Femur (tissue), 1 donor: ENCODE data around the gene ACSL5.
A peak's percentile ranks its signal among the peaks of the same experiment; 100 is the strongest.
"Not testable (repeated sequence)": the region's sequence is repeated elsewhere in the genome, so short reads cannot be mapped to it uniquely, and the experiment has no call there.

ENCODE experiments used
- DNase-seq: peaks from one replicate; pipeline ENCODE4 v3.0.0-alpha.2; 2017

The ACSL5 gene

GRCh38 chr10:112352044-112352443 is 21.9 kb upstream of the ACSL5 start:
- DNase-seq, result no peak

- no peak for DNase-seq
Observed at GRCh38 chr10:112353046-112353445, 20.9 kb upstream of the ACSL5 start.

GRCh38 chr10:112356686-112357085 is 17.2 kb upstream of the ACSL5 start:
- no peak for DNase-seq

- DNase-seq, result no peak
Observed at GRCh38 chr10:112359606-112360307, 14.2 kb upstream of the ACSL5 start.

GRCh38 chr10:112360308-112361270 is 13.3 kb upstream of the ACSL5 start:
- DNase-seq, result no peak

GRCh38 chr10:112361951-112362751 is 11.8 kb upstream of the ACSL5 start:
- DNase-seq, result peak; percentile 74

GRCh38 chr10:112362833-112363232 is 11.1 kb upstream of the ACSL5 start:
- DNase-seq, result no peak

- no peak for DNase-seq
Observed at GRCh38 chr10:112363696-112364688, 9.9 kb upstream of the ACSL5 start.

GRCh38 chr10:112365014-112365432 is 8.9 kb upstream of the ACSL5 start:
- DNase-seq, result no peak

GRCh38 chr10:112365451-112365850 is 8.5 kb upstream of the ACSL5 start:
- no peak for DNase-seq

- no peak for DNase-seq
Observed at GRCh38 chr10:112366992-112367391, 6.9 kb upstream of the ACSL5 start.

- DNase-seq, result no peak
Observed at GRCh38 chr10:112367516-112367915, 6.4 kb upstream of the ACSL5 start.

GRCh38 chr10:112369495-112370423 is 4.2 kb upstream of the ACSL5 start:
- no peak for DNase-seq

- DNase-seq, result no peak
Observed at GRCh38 chr10:112370424-112370819, 3.5 kb upstream of the ACSL5 start.

- not testable (repeated sequence) for DNase-seq
Observed at GRCh38 chr10:112371326-112371725, 2.6 kb upstream of the ACSL5 start.

- not testable (repeated sequence) for DNase-seq
Observed at GRCh38 chr10:112372182-112372810, 1.6 kb upstream of the ACSL5 start.

- DNase-seq, result no peak
Observed at GRCh38 chr10:112374724-112375541, 1.0 kb downstream of the ACSL5 start.

- DNase-seq, result peak; percentile 40
Observed at GRCh38 chr10:112375721-112376395, 1.9 kb downstream of the ACSL5 start.

GRCh38 chr10:112376396-112376790 is 2.5 kb downstream of the ACSL5 start:
- DNase-seq, result no peak
